ENCODE measurements around the gene WNT7A. TPM values are rescaled to one million over a fixed set of nuclear protein-coding genes. Genes with fewer than 3 reads are reported as not detected.

Gene WNT7A
- total and polyA plus RNA-seq, 4 donors: not detected

- no peak overlapping the region for H3K27ac ChIP-seq (ENCODE audit: low read depth in 1 of 2, low read length in 2 of 2)
- H3K9me3 ChIP-seq (ENCODE audit: control insufficient read depth in 4 of 4, low read length in 3 of 4): peaks cover 0 to 3% (median 0%) of the 10 kb centered on the region in 4 donors
- no peak overlapping the region for H3K4me3 ChIP-seq (ENCODE audit: low read depth in 1 of 3, low read length in 3 of 3)
- DNase-seq (ENCODE audit: low spot score): no peak
- H3K9ac ChIP-seq (ENCODE audit: low read depth in 1 of 2, low read length in 2 of 2): no peak overlapping the region
- 67% methylated on average over 11 of the region's 11 CpGs for WGBS
- TF ChIP-seq, protein P1, sequence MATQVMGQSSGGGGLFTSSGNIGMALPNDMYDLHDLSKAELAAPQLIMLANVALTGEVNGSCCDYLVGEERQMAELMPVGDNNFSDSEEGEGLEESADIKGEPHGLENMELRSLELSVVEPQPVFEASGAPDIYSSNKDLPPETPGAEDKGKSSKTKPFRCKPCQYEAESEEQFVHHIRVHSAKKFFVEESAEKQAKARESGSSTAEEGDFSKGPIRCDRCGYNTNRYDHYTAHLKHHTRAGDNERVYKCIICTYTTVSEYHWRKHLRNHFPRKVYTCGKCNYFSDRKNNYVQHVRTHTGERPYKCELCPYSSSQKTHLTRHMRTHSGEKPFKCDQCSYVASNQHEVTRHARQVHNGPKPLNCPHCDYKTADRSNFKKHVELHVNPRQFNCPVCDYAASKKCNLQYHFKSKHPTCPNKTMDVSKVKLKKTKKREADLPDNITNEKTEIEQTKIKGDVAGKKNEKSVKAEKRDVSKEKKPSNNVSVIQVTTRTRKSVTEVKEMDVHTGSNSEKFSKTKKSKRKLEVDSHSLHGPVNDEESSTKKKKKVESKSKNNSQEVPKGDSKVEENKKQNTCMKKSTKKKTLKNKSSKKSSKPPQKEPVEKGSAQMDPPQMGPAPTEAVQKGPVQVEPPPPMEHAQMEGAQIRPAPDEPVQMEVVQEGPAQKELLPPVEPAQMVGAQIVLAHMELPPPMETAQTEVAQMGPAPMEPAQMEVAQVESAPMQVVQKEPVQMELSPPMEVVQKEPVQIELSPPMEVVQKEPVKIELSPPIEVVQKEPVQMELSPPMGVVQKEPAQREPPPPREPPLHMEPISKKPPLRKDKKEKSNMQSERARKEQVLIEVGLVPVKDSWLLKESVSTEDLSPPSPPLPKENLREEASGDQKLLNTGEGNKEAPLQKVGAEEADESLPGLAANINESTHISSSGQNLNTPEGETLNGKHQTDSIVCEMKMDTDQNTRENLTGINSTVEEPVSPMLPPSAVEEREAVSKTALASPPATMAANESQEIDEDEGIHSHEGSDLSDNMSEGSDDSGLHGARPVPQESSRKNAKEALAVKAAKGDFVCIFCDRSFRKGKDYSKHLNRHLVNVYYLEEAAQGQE (IDR thresholded peaks at IDR 0.05): no peak
- no peak for TF ChIP-seq FOXA1 (IDR thresholded peaks at IDR 0.05)
- TF ChIP-seq RXRA (IDR thresholded peaks at IDR 0.05): no peak
- TF ChIP-seq TAF1 (conservative IDR thresholded peaks at IDR 0.05): no peak
- TF ChIP-seq NR2F2 (IDR thresholded peaks at IDR 0.05): no peak
- TF ChIP-seq YY1 (IDR thresholded peaks at IDR 0.05): no peak
- no peak for TF ChIP-seq ATF3 (IDR thresholded peaks at IDR 0.05)
- no peak for TF ChIP-seq EGR1 (IDR thresholded peaks at IDR 0.05; ENCODE audit: low read depth in 2 of 2)
- TF ChIP-seq HNF4A (conservative IDR thresholded peaks at IDR 0.05): no peak
- TF ChIP-seq GABPA (IDR thresholded peaks at IDR 0.05 in 1 of 2, conservative IDR thresholded peaks at IDR 0.05 in 1 of 2): no peak
- TF ChIP-seq, protein P2, sequence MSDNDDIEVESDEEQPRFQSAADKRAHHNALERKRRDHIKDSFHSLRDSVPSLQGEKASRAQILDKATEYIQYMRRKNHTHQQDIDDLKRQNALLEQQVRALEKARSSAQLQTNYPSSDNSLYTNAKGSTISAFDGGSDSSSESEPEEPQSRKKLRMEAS (IDR thresholded peaks at IDR 0.05): no peak
- no peak for TF ChIP-seq HNF4G (IDR thresholded peaks at IDR 0.05)
- no peak for TF ChIP-seq FOXA2 (IDR thresholded peaks at IDR 0.05)
- TF ChIP-seq RAD21 (IDR thresholded peaks at IDR 0.05): no peak
- no peak for TF ChIP-seq JUND (IDR thresholded peaks at IDR 0.05)
- no peaks in the 10 kb centered on the region for H3K27me3 ChIP-seq (ENCODE audit: control insufficient read depth in 4 of 4, insufficient read depth in 4 of 4, low read length in 3 of 4)
- H3K4me1 ChIP-seq (ENCODE audit: control insufficient read depth in 4 of 4, insufficient read depth in 4 of 4, low read length in 3 of 4): no peaks in the 10 kb centered on the region
- H3K36me3 ChIP-seq (ENCODE audit: control insufficient read depth in 4 of 4, insufficient read depth in 3 of 4, low read depth in 1 of 4, low read length in 3 of 4): no peaks in the 10 kb centered on the region
Measured at GRCh38 chr3:13853256-13853977, 26.5 kb downstream of the WNT7A start.

DNA sequence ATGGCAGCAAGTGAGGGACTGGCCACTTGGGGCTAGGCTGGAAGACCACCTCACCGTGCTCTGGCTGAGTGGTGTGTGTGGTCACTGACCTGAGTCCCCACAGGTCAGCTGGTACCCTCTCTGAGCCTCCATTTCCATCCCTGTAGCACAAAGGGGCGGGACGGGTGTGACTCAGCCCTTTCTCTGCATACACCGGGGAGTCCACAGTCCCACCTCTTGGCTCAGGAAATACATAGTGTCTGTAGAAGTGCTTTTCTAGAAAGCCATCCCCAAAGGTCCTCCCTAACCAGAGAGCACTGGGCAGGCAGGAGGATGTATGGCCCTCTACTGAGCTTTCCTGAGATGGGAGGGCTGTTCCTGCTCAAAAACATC is 27.2 kb downstream of the WNT7A start:
- no peaks in the 10 kb centered on the region for H3K36me3 ChIP-seq (ENCODE audit: control insufficient read depth in 4 of 4, insufficient read depth in 3 of 4, low read depth in 1 of 4, low read length in 3 of 4)
- H3K9me3 ChIP-seq (ENCODE audit: control insufficient read depth in 4 of 4, low read length in 3 of 4): peaks cover 0 to 3% (median 0%) of the 10 kb centered on the region in 4 donors
- H3K4me1 ChIP-seq (ENCODE audit: control insufficient read depth in 4 of 4, insufficient read depth in 4 of 4, low read length in 3 of 4): no peaks in the 10 kb centered on the region
- no peak overlapping the region for H3K4me3 ChIP-seq (ENCODE audit: low read depth in 1 of 3, low read length in 3 of 3)
- no peak overlapping the region for H3K9ac ChIP-seq (ENCODE audit: low read depth in 1 of 2, low read length in 2 of 2)
- H3K27me3 ChIP-seq (ENCODE audit: control insufficient read depth in 4 of 4, insufficient read depth in 4 of 4, low read length in 3 of 4): no peaks in the 10 kb centered on the region
- TF ChIP-seq RAD21 (IDR thresholded peaks at IDR 0.05) (no peak), HNF4G (IDR thresholded peaks at IDR 0.05) (no peak), ZBTB33 (IDR thresholded peaks at IDR 0.05) (no peak), FOXA2 (IDR thresholded peaks at IDR 0.05) (no peak), HNF4A (conservative IDR thresholded peaks at IDR 0.05) (no peak), TAF1 (conservative IDR thresholded peaks at IDR 0.05) (no peak), JUND (IDR thresholded peaks at IDR 0.05) (no peak), RXRA (IDR thresholded peaks at IDR 0.05) (no peak), SP1 (IDR thresholded peaks at IDR 0.05) (no peak), ATF3 (IDR thresholded peaks at IDR 0.05) (no peak), GABPA (IDR thresholded peaks at IDR 0.05 in 1 of 2, conservative IDR thresholded peaks at IDR 0.05 in 1 of 2) (no peak), YY1 (IDR thresholded peaks at IDR 0.05) (no peak)
- TF ChIP-seq, protein P2 (IDR thresholded peaks at IDR 0.05): no peak
- TF ChIP-seq, protein P1 (IDR thresholded peaks at IDR 0.05): no peak
- 64% methylated on average over 4 of the region's 4 CpGs for WGBS
- H3K27ac ChIP-seq (ENCODE audit: low read depth in 1 of 2, low read length in 2 of 2): no peak overlapping the region
- DNase-seq (ENCODE audit: low spot score): no peak

All from liver (tissue), 9 donors.